Measurements from ENCODE around the gene TCF12. TPM values are rescaled to one million over a fixed set of nuclear protein-coding genes. Genes with fewer than 3 reads are reported as not detected.

TCF12 gene
- total RNA-seq, 4 donors from 2014 or later = 93.9 to 165 (median 111) TPM

DNA sequence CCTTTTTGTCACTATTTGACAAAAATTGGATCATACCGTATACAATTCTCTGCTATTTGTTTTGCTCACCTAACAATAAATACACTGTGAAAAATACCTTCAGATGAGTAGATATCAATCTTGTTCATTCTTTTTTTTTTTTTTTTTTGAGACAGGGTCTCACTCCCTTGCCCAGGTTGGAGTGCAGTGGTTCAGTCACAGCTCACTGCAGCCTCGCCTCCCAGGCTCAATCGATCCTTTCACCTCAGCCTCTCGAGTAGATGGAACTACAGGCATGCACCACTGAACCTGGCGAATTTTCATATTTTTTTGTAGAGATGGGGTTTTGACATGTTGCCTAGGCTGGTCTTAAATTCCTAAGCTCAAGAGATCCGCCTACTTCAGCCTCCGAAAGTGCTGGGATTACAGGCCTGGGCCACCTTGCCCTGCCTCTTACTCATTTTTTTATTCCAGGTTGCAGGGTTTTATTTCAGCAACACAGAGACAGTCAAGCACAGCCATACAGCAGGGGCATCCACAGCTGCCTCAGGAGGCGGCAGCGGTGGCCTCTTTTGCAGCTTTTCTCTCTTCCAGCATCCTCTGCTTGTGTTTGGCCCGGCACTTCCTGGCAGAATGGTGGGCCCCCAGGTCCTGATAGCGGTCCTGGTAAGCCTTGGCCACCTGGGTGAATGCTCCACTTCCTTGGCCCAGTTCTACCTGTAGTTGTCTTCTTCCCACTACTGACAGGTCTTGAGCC is 406.7 kb downstream of the TCF12 start:
- TF ChIP-seq CTCF (IDR thresholded peaks at IDR 0.05) = no peak
- DNase-seq (ENCODE audit: low spot score) = no peak
- ATAC-seq (ENCODE audit: low FRiP score) = no peak

- ATAC-seq (ENCODE audit: low FRiP score) (no peak), DNase-seq (ENCODE audit: low spot score) (no peak)
- no peak for TF ChIP-seq CTCF (IDR thresholded peaks at IDR 0.05)
Observed at GRCh38 chr15:57326196-57326595, 407.8 kb downstream of the TCF12 start.

GRCh38 chr15:57327985-57328471 is 409.6 kb downstream of the TCF12 start:
- no peak for TF ChIP-seq CTCF (IDR thresholded peaks at IDR 0.05)
- DNase-seq (ENCODE audit: low spot score) (no peak), ATAC-seq (ENCODE audit: low FRiP score) (peak; percentile 23)

- ATAC-seq (ENCODE audit: low FRiP score) (no peak), DNase-seq (ENCODE audit: low spot score) (no peak)
- no peak for TF ChIP-seq CTCF (IDR thresholded peaks at IDR 0.05)
Observed at GRCh38 chr15:57328479-57328878, 410.0 kb downstream of the TCF12 start.

DNA sequence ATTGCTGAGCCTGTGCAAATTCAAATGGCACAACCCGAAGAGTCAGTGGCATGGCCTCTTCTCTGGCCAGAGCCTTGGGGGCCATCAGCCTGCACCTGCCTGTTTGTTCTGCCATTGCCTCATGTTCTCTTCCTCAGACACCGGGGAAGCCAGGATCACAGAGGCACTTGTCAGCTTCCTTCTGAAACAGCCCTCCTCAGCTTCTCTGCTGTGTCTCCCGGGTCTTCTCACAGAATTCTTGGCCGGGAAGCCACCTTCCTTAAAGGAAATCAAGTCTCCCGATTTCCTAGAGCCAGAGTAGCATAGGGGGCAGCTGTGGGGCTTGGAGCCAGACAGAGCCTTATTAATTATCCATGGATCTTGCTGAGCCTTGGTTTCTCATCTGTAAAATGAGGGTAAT is 410.5 kb downstream of the TCF12 start:
- ATAC-seq (ENCODE audit: low FRiP score) (no peak), DNase-seq (ENCODE audit: low spot score) (no peak)
- TF ChIP-seq CTCF (IDR thresholded peaks at IDR 0.05) = no peak

GRCh38 chr15:57329582-57330367 is 411.3 kb downstream of the TCF12 start:
- no peak for TF ChIP-seq CTCF (IDR thresholded peaks at IDR 0.05)
- DNase-seq (ENCODE audit: low spot score) (no peak), ATAC-seq (ENCODE audit: low FRiP score) (no peak)
